Spleen (tissue), 11 donors: ENCODE measurements around the gene ABHD12. TPM values are rescaled to one million over a fixed set of nuclear protein-coding genes. Genes with fewer than 3 reads are reported as not detected.

Source experiments
- DNase-seq: peaks from one replicate; pipeline ENCODE4 v3.0.0-alpha.2; 2020
- H3K27ac ChIP-seq, 8 donors: fragments of 200-600 bp; sonication (generic) in 7 of 8; 1 replicate in 4 of 8; 2 replicates in 4 of 8; pipeline versions ENCODE4 v1.5.0 to v1.8.0; 2016 to 2021; ENCODE audit warnings: inconsistent platforms in 4 of 8, mild to moderate bottlenecking in 4 of 8, moderate library complexity in 1 of 8
- H3K27me3 ChIP-seq, 7 donors: fragments of 200-600 bp; sonication (generic) in 6 of 7; replicated peaks in 1 of 7; 1 replicate in 4 of 7; 2 replicates in 3 of 7; pipeline versions ENCODE4 v1.5.0 to v1.8.0; 2016 to 2021; ENCODE audit warnings: inconsistent platforms in 3 of 7, mild to moderate bottlenecking in 1 of 7
- H3K36me3 ChIP-seq, 6 donors: fragments of 200-600 bp; sonication (generic) in 5 of 6; 1 replicate in 4 of 6; 2 replicates in 2 of 6; pipeline versions ENCODE4 v1.5.0 to v1.8.0; 2016 to 2021; ENCODE audit warnings: inconsistent platforms in 2 of 6
- H3K4me1 ChIP-seq, 6 donors: fragments of 200-600 bp; sonication (generic) in 5 of 6; 1 replicate in 3 of 6; 2 replicates in 3 of 6; pipeline versions ENCODE4 v1.5.0 to v1.8.0; 2016 to 2021; ENCODE audit warnings: inconsistent platforms in 3 of 6
- H3K4me3 ChIP-seq, 8 donors: fragments of 200-600 bp; sonication (generic) in 7 of 8; 1 replicate in 4 of 8; 2 replicates in 4 of 8; pipeline versions ENCODE4 v1.5.0 to v1.8.0; 2016 to 2021; ENCODE audit warnings: inconsistent platforms in 4 of 8, mild to moderate bottlenecking in 4 of 8, moderate library complexity in 2 of 8
- H3K9me3 ChIP-seq, 8 donors: fragments of 200-600 bp; sonication (generic) in 7 of 8; 1 replicate in 4 of 8; 2 replicates in 4 of 8; pipeline versions ENCODE4 v1.5.0 to v1.8.0; 2016 to 2021; ENCODE audit warnings: inconsistent platforms in 4 of 8
- POLR2A ChIP-seq, 3 donors: fragments of 450-650 bp; IDR thresholded peaks; one replicate each; pipeline ENCODE4 v1.5.1; 2017; ENCODE audit warnings: antibody characterized with exemption in 3 of 3, mild to moderate bottlenecking in 1 of 3
- POLR2AphosphoS5 ChIP-seq, 3 donors: sonication (generic); formaldehyde crosslinking; IDR thresholded peaks; one replicate each; pipeline ENCODE4 v1.5.1; 2017; ENCODE audit warnings: antibody characterized with exemption in 3 of 3
- WGBS, 5 donors: extraction: QIAGEN DNeasy Blood & Tissue Kit in 3 of 5; methylation state at CpG; one replicate each; pipeline versions ENCODE4 v1.1.5 to v1.1.7; 2013 to 2018; 5-methylcytosine and 5-hydroxymethylcytosine counted together
- intact Hi-C: fragments of 100-400 bp; cut with DNase I; formaldehyde crosslinking; loops from one replicate; pipeline ENCODE4 v1.15.0; 2023; ENCODE audit warnings: low total_unique reads
- polyA plus RNA-seq, 3 donors: library from polyadenylated mRNA; stranded (reverse); fragments of 200-250 nt; gene quantifications; one replicate each; pipeline ENCODE4 v1.2.1, GENCODE V29; 2013
- total RNA-seq, 7 donors: library from RNA; depleted of rRNA in 3 of 7; stranded (reverse); fragments of >200 nt in 3 of 7; fragmentation: NEBNext Ultra II Directional in 4 of 7; extraction: Animal tissue kit (Norgen Biotek cat#: 25700) in 4 of 7; gene quantifications; one replicate each; pipeline versions ENCODE4 v1.1.0 to v1.2.1, GENCODE V29; 2016 to 2021
- TF ChIP-seq, protein P1 (sequence below), 11 experiments: fragments of 200-600 bp in 7 of 11; fragments of 450-650 bp in 4 of 11; sonication (generic) in 4 of 11; IDR thresholded peaks in 8 of 11; conservative IDR thresholded peaks in 3 of 11; 1 replicate in 7 of 11; 2 replicates in 4 of 11; pipeline versions ENCODE4 v1.4.0 to v1.8.0; 2016 to 2021; ENCODE audit warnings: antibody characterized with exemption in 11 of 11, inconsistent platforms in 4 of 11, mild to moderate bottlenecking in 1 of 11
- donor health status: healthy with polysubstance abuse.
- donor health status: DM: no; HTN: no; CAD: no; lungs with moderate emphysema.
- donor health status: DM: no; HTN: no; CAD: no.
- donor health status: Bipolar disorder and iron deficiency.
- donor health status: healthy.
- donor health status: DM: no; HTN: no; CAD: no.
- donor health status: DM: yes; HTN: yes; CAD: no.

ABHD12 gene
- total and polyA plus RNA-seq, 10 donors, result 16.1 to 36.9 (median 25.3) TPM

DNA sequence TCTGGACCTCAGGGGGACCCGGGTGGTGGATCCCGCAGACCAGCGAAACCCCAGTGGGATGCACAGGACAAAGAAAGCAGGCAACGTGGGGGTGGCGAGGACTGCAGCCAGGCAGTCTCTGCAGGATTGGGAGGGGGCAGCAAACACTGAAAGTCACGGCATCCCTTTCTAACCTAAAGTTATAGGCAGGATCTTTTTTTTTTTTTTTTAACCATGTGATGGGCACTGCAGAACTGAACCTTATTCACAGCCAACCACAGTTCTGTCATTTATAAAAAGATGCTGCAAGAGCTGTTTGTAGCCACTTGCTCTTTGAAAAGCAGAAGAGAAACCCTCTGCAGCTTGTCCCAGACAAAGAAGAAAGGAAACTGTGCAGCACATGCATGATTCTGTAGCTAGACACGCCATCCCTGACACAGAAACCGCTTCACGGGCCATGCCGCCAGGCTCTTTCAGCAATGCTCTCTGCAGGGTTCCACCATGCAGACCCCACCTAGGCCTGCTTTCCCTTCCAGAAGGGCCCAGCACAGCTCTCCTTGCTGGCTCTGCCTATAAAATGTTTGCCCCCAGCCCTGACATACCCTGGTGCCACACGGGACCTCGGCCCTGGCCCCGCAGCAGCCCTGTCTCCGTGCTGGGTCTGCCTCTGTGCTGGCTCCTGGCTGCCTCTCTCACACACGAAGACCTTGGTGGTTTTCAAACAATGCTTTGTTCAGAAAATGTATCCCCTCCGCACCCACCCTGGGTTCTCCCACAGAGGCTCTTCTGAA lies 72.0 kb downstream of the ABHD12 start:
- peaks cover 0 to 82% (median 6%) of the 10 kb centered on the region in 6 donors for H3K36me3 ChIP-seq
- TF ChIP-seq, protein P1, sequence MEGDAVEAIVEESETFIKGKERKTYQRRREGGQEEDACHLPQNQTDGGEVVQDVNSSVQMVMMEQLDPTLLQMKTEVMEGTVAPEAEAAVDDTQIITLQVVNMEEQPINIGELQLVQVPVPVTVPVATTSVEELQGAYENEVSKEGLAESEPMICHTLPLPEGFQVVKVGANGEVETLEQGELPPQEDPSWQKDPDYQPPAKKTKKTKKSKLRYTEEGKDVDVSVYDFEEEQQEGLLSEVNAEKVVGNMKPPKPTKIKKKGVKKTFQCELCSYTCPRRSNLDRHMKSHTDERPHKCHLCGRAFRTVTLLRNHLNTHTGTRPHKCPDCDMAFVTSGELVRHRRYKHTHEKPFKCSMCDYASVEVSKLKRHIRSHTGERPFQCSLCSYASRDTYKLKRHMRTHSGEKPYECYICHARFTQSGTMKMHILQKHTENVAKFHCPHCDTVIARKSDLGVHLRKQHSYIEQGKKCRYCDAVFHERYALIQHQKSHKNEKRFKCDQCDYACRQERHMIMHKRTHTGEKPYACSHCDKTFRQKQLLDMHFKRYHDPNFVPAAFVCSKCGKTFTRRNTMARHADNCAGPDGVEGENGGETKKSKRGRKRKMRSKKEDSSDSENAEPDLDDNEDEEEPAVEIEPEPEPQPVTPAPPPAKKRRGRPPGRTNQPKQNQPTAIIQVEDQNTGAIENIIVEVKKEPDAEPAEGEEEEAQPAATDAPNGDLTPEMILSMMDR (IDR thresholded peaks at IDR 0.05 in 8 of 11, conservative IDR thresholded peaks at IDR 0.05 in 3 of 11), result no peak
- peak in 2 of 3 donors; percentile 10 to 47 for TF ChIP-seq POLR2AphosphoS5 (IDR thresholded peaks at IDR 0.05)
- H3K27ac ChIP-seq, result peak overlapping the region in 6 of 8 donors; percentile 19 to 72 (median 56)
- peak; percentile 82 for DNase-seq
- H3K9me3 ChIP-seq, result no peaks in the 10 kb centered on the region
- H3K27me3 ChIP-seq, result no peaks in the 10 kb centered on the region
- WGBS, 5 donors, result 71 to 79% (median 72%) methylated on average over 14 to 16 of the region's 16 CpGs
- H3K4me3 ChIP-seq, result no peak overlapping the region
- intact Hi-C loops, result loop anchor here (10.0 kb wide), 1 partner anchor 66 kb away; no protein-coding TSS in a partner anchor
- peaks cover 4 to 55% (median 21%) of the 10 kb centered on the region in 6 donors for H3K4me1 ChIP-seq

DNA sequence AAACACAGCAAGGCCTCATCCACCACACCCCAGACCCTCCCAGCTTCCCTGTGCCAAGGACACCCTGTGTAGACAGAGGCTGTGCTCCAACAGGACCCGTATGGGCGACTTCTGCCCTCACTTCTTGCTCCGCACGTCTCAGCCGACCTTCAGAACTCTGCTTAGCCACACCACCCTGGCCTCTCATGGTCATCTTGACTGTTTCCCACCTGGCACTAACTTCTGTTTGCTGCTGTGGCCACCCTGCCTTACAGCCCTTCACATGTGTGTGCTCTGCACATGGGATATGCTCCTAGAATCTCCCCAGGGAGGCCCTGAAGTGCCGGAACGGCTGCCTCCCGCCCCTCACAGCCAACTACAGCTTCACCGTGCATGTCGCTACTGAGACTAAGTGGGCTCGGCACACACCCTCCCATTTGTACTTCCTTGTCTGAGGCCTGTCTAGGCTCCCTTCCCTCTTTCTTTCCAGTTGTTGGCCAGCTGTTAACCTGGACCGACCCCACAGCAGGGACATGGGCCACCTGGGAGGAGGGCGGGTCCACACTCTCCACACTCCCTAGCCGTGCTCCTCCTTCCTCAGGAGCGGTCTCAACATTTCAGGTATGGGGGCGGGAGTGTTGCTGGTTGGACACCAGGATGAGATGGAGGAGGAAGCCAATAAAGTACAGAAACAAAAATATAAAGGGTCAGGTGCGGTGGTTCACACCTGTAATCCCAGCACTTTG lies 73.1 kb downstream of the ABHD12 start:
- H3K9me3 ChIP-seq, result no peaks in the 10 kb centered on the region
- WGBS, 5 donors, result 81 to 89% (median 83%) methylated on average over 17 of the region's 17 CpGs
- peak overlapping the region in 3 of 8 donors; percentile 8 to 66 (median 39) for H3K27ac ChIP-seq
- peaks cover 0 to 71% (median 4%) of the 10 kb centered on the region in 6 donors for H3K36me3 ChIP-seq
- no peak overlapping the region for H3K4me3 ChIP-seq
- intact Hi-C loops, result loop anchor here (10.0 kb wide), 1 partner anchor 67 kb away; no protein-coding TSS in a partner anchor
- no peaks in the 10 kb centered on the region for H3K27me3 ChIP-seq
- TF ChIP-seq POLR2AphosphoS5 (IDR thresholded peaks at IDR 0.05) (no peak), POLR2A (IDR thresholded peaks at IDR 0.05) (no peak)
- TF ChIP-seq, protein P1 (IDR thresholded peaks at IDR 0.05 in 8 of 11, conservative IDR thresholded peaks at IDR 0.05 in 3 of 11), result no peak
- peaks cover 4 to 55% (median 21%) of the 10 kb centered on the region in 6 donors for H3K4me1 ChIP-seq
- peak; percentile 62 for DNase-seq

DNA sequence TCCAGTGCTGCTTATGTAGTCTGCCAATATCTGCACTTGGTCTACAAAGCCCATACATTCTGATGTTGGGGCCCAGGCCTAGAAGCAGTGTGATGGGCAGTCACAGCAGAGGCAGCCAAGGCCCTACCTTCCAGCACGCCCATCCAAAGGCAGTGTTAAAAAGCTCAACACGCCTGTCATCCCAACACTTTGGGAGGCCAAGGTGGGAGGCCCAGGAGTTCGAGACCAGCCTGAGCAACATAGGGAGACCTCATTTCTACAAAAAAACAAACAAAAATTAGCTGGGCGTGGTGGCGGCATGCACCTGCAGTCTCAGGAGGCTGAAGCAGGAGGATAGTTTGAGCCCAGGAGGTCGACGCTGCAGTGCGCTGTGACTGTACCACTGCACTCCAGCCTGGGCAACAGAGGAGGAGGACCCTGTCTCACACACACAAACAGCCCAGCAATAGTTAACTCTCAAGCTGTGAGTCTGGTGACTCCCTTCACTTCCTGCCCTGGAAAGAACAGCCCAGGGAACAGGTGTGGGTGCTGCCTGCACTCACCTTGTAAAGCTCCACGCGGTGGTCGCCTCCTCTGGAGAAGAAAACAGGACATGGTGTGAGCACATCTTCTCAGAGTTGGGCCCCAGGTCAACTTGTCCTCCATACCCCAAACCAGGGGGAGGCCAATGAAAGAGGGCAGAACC lies 74.0 kb downstream of the ABHD12 start:
- TF ChIP-seq POLR2AphosphoS5 (IDR thresholded peaks at IDR 0.05) (no peak), POLR2A (IDR thresholded peaks at IDR 0.05) (no peak)
- TF ChIP-seq, protein P1 (IDR thresholded peaks at IDR 0.05 in 8 of 11, conservative IDR thresholded peaks at IDR 0.05 in 3 of 11), result no peak
- DNase-seq, result peak; percentile 62
- Histone ChIP-seq H3K4me3 (no peak overlapping the region), H3K36me3 (peaks cover 0 to 63% (median 3%) of the 10 kb centered on the region in 6 donors), H3K27me3 (no peaks in the 10 kb centered on the region), H3K9me3 (no peaks in the 10 kb centered on the region), H3K4me1 (peaks cover 4 to 58% (median 21%) of the 10 kb centered on the region in 6 donors), H3K27ac (no peak overlapping the region)
- intact Hi-C loops, result loop anchor here (10.0 kb wide), 1 partner anchor 68 kb away; no protein-coding TSS in a partner anchor
- 94 to 99% (median 96%) methylated on average over 11 of the region's 11 CpGs for WGBS, 5 donors
